ENCODE results near the gene RACK1. TPM values are rescaled to one million over a fixed set of nuclear protein-coding genes. Genes with fewer than 3 reads are reported as not detected.

Gene RACK1
- total RNA-seq, 3 donors from 2014 or later = 2,096 to 2,842 (median 2,553) TPM

- Histone ChIP-seq H3K36me3 (no peaks in the 10 kb centered on the region), H3K4me3 (peak overlapping the region; percentile 66 to 71 (median 70)), H3K4me1 (peaks cover 0 to 10% of the 10 kb centered on the region in 2 donors), H3K27me3 (no peaks in the 10 kb centered on the region), H3K27ac (peak overlapping the region in 1 of 2 donors; percentile 54), H3K9me3 (no peaks in the 10 kb centered on the region)
- no peak for DNase-seq (ENCODE audit: low spot score in 2 of 2)
- TF ChIP-seq POLR2AphosphoS5 (IDR thresholded peaks at IDR 0.05) = no peak
- TF ChIP-seq CTCF (IDR thresholded peaks at IDR 0.05) = no peak
- no peak for TF ChIP-seq POLR2A (IDR thresholded peaks at IDR 0.05)
- intact Hi-C loops (cut with DNase I; ENCODE audit: low total_unique reads) = no loop called here
Measured at GRCh38 chr5:181204113-181204825, 39.4 kb downstream of the RACK1 start.

GRCh38 chr5:181203777-181204112 is 40.0 kb downstream of the RACK1 start:
- intact Hi-C loops (cut with DNase I; ENCODE audit: low total_unique reads) = no loop called here
- Histone ChIP-seq H3K4me1 (peaks cover 0 to 10% of the 10 kb centered on the region in 2 donors), H3K27ac (peak overlapping the region in 1 of 2 donors; percentile 54), H3K9me3 (no peaks in the 10 kb centered on the region), H3K36me3 (no peaks in the 10 kb centered on the region), H3K27me3 (no peaks in the 10 kb centered on the region), H3K4me3 (peak overlapping the region; percentile 66 to 71 (median 70))
- TF ChIP-seq CTCF (IDR thresholded peaks at IDR 0.05) (no peak), POLR2A (IDR thresholded peaks at IDR 0.05) (no peak), POLR2AphosphoS5 (IDR thresholded peaks at IDR 0.05) (no peak)
- DNase-seq (ENCODE audit: low spot score in 2 of 2) = no peak

- Histone ChIP-seq H3K36me3 (no peaks in the 10 kb centered on the region), H3K4me3 (peak overlapping the region; percentile 66 to 71 (median 70)), H3K27me3 (no peaks in the 10 kb centered on the region), H3K4me1 (peaks cover 0 to 10% of the 10 kb centered on the region in 2 donors), H3K9me3 (no peaks in the 10 kb centered on the region), H3K27ac (peak overlapping the region in 1 of 2 donors; percentile 54)
- no peak for DNase-seq (ENCODE audit: low spot score in 2 of 2)
- intact Hi-C loops (cut with DNase I; ENCODE audit: low total_unique reads) = no loop called here
- TF ChIP-seq CTCF (IDR thresholded peaks at IDR 0.05) = no peak
Measured at GRCh38 chr5:181203093-181203711, 40.5 kb downstream of the RACK1 start.

- Histone ChIP-seq H3K36me3 (no peaks in the 10 kb centered on the region), H3K9me3 (no peaks in the 10 kb centered on the region), H3K27me3 (no peaks in the 10 kb centered on the region), H3K4me1 (peaks cover 0 to 6% of the 10 kb centered on the region in 2 donors), H3K4me3 (no peak overlapping the region), H3K27ac (no peak overlapping the region)
- no peak for DNase-seq (ENCODE audit: low spot score in 2 of 2)
- TF ChIP-seq CTCF (IDR thresholded peaks at IDR 0.05) (no peak), POLR2AphosphoS5 (IDR thresholded peaks at IDR 0.05) (no peak), POLR2A (IDR thresholded peaks at IDR 0.05) (no peak)
- intact Hi-C loops (cut with DNase I; ENCODE audit: low total_unique reads) = no loop called here
Measured at GRCh38 chr5:181200816-181201215, 42.9 kb downstream of the RACK1 start.

- H3K4me1 ChIP-seq = no peaks in the 10 kb centered on the region
- no peaks in the 10 kb centered on the region for H3K27me3 ChIP-seq
- no peaks in the 10 kb centered on the region for H3K9me3 ChIP-seq
- no peaks in the 10 kb centered on the region for H3K36me3 ChIP-seq
- intact Hi-C loops (cut with DNase I; ENCODE audit: low total_unique reads) = loop anchor here (10.0 kb wide), 1 partner anchor 45 kb away; the partner anchor contains the start of gene RACK1
- H3K4me3 ChIP-seq = no peak overlapping the region
- TF ChIP-seq POLR2AphosphoS5 (IDR thresholded peaks at IDR 0.05) (no peak), CTCF (IDR thresholded peaks at IDR 0.05) (no peak)
- H3K27ac ChIP-seq = no peak overlapping the region
- no peak for DNase-seq (ENCODE audit: low spot score in 2 of 2)
Measured at GRCh38 chr5:181199881-181200638, 43.6 kb downstream of the RACK1 start.
